Measurements from ENCODE around the gene COA8.
A peak's percentile ranks its signal among the peaks of the same experiment; 100 is the strongest.
"Not testable (repeated sequence)": the region's sequence is repeated elsewhere in the genome, so short reads cannot be mapped to it uniquely, and the experiment has no call there.

COA8 gene

GRCh38 chr14:103562429-103563225 is at the start of gene COA8, which contains the start of gene BAG5:
Gene COA8, plus strand, starts transcription at chr14:103562960. Its CDS starts 42 bp downstream, at chr14:103563002.
Gene BAG5, minus strand, starts transcription at chr14:103562657. Its CDS starts 1,493 bp downstream, at chr14:103561164.
- DNase-seq (ENCODE audit: low read depth) = peak; percentile 67

GRCh38 chr14:103514596-103515421 is 48.0 kb upstream of the COA8 start:
- DNase-seq (ENCODE audit: low read depth) = no peak

GRCh38 chr14:103516426-103517173 is 46.2 kb upstream of the COA8 start:
- no peak for DNase-seq (ENCODE audit: low read depth)

GRCh38 chr14:103517174-103517566 is 45.6 kb upstream of the COA8 start:
- DNase-seq (ENCODE audit: low read depth) = no peak

GRCh38 chr14:103517721-103518421 is 44.9 kb upstream of the COA8 start:
- no peak for DNase-seq (ENCODE audit: low read depth)

GRCh38 chr14:103518422-103519042 is 44.2 kb upstream of the COA8 start:
- DNase-seq (ENCODE audit: low read depth) = peak; percentile 45

GRCh38 chr14:103519043-103519836 is 43.5 kb upstream of the COA8 start:
- DNase-seq (ENCODE audit: low read depth) = no peak

- DNase-seq (ENCODE audit: low read depth) = no peak
These were observed 42.9 kb upstream of the COA8 start for GRCh38 chr14:103519837-103520212.

- no peak for DNase-seq (ENCODE audit: low read depth)
These were observed 42.5 kb upstream of the COA8 start for GRCh38 chr14:103520269-103520656.

- DNase-seq (ENCODE audit: low read depth) = peak; percentile 46
These were observed 41.9 kb upstream of the COA8 start for GRCh38 chr14:103520657-103521437.

- no peak for DNase-seq (ENCODE audit: low read depth)
These were observed 41.3 kb upstream of the COA8 start for GRCh38 chr14:103521438-103521950.

- no peak for DNase-seq (ENCODE audit: low read depth)
These were observed 40.7 kb upstream of the COA8 start for GRCh38 chr14:103521951-103522563.

- no peak for DNase-seq (ENCODE audit: low read depth)
These were observed 39.8 kb upstream of the COA8 start, which contains the start of gene CKB for GRCh38 chr14:103522649-103523574. Gene CKB, minus strand, starts transcription at chr14:103522830. Its CDS starts 337 bp downstream, at chr14:103522493.

- DNase-seq (ENCODE audit: low read depth) = no peak
These were observed 39.2 kb upstream of the COA8 start for GRCh38 chr14:103523575-103523954.

- no peak for DNase-seq (ENCODE audit: low read depth)
These were observed 38.5 kb upstream of the COA8 start for GRCh38 chr14:103524002-103524935.

- DNase-seq (ENCODE audit: low read depth) = not testable (repeated sequence)
These were observed 37.1 kb upstream of the COA8 start for GRCh38 chr14:103525430-103526246.
